ENCODE measurements around the gene GPRIN2.

Gene GPRIN2

DNA sequence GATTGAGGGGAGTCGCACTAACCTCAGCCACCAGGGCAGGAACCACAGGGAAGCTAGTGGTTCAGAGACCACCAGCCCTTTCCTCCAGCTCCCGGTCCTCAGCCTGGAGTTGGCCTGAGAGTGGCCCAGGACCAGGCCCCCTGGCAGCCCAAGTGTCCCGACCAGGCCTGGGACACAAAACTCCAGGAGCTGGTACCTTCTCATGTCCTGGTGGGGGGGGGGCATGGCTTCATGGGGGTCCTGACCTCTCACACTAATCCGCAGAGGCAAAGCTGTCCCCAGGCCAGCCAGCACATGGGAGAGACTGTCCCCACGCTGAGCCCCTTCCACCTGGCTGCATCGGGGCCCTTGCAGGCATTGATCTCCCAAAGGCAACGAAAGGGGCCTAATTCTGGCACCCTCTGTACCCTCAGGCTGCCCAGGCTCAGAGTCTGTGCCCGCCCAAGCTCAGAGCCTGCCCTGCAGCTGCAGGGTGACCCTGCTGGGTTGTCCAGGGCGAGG lies 28.2 kb downstream of the GPRIN2 start:
- in situ Hi-C loops (cut with HindIII; ENCODE audit: low pct_ligation_motif_present, low pct_unique_long_range_greater_than_20kb, low sequenced_read_pairs): loop anchor here (25.0 kb wide), 1 partner anchor 909 kb away; no protein-coding TSS in a partner anchor
- DNase-seq: no peak

- in situ Hi-C loops (cut with HindIII; ENCODE audit: low pct_ligation_motif_present, low pct_unique_long_range_greater_than_20kb, low sequenced_read_pairs): loop anchor here (25.0 kb wide), 1 partner anchor 910 kb away; no protein-coding TSS in a partner anchor
- no peak for DNase-seq
These were observed 29.1 kb downstream of the GPRIN2 start for GRCh38 chr10:46527241-46527811.

DNA sequence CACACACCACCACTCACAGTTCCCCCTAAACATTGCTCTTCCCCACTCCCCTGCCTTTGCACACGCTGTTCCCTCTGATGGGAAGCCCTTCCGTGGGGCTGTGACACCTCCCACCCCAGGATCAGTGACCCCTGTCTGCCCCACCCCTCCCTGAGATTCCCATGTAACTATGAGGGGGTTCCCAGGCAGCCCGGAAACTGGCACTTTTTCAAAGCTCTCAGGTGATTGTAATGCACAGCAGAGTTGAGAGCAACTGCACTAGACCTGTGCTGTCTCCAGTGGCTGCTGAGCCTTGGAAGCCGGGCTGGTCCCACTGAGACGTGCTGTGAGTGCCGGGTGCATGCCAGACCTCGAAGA lies 29.8 kb downstream of the GPRIN2 start:
- DNase-seq: peak; percentile 49
- in situ Hi-C loops (cut with HindIII; ENCODE audit: low pct_ligation_motif_present, low pct_unique_long_range_greater_than_20kb, low sequenced_read_pairs): loop anchor here (25.0 kb wide), 1 partner anchor 911 kb away; no protein-coding TSS in a partner anchor

- in situ Hi-C loops (cut with HindIII; ENCODE audit: low pct_ligation_motif_present, low pct_unique_long_range_greater_than_20kb, low sequenced_read_pairs): loop anchor here (25.0 kb wide), 1 partner anchor 911 kb away; no protein-coding TSS in a partner anchor
- DNase-seq: no peak
These were observed 30.4 kb downstream of the GPRIN2 start for GRCh38 chr10:46525824-46526681.

- peak; percentile 79 for DNase-seq
- in situ Hi-C loops (cut with HindIII; ENCODE audit: low pct_ligation_motif_present, low pct_unique_long_range_greater_than_20kb, low sequenced_read_pairs): loop anchor here (25.0 kb wide), 1 partner anchor 912 kb away; no protein-coding TSS in a partner anchor
These were observed 31.2 kb downstream of the GPRIN2 start for GRCh38 chr10:46525177-46525823.

DNA sequence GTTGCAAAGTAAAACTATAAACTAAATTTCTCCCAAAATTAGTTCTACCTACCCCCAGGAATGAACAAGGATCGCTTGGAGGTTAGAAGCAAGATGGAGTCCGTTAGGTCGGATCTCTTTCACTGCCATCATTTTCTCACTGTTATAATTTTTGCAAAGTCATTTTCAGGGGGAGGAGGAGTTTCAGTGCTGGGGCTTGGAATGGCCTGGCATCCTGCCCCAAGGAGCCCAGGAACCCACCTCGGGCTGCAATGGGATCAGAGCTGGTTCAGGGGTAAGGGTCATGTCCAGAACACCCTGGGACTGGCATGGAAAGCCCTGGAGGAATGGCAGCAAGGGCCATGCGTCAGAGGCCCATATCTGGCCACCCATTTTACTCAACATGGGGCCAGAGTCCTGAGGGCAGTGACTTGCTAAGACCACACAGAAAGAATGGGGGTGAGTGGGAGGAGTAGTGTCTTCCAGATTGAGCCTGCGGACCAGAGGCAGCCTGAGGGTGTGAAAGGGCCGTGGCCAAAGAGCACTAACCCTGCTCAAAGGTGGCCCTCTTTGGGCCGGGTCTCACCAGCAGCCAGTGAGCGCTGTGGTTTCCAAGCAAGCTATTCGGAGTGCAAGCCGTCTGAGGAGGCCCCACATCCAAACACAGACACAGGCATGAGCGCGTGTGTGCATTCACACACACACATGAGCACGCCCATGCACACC lies 31.8 kb downstream of the GPRIN2 start:
- DNase-seq: peak; percentile 28
- in situ Hi-C loops (cut with HindIII; ENCODE audit: low pct_ligation_motif_present, low pct_unique_long_range_greater_than_20kb, low sequenced_read_pairs): loop anchor here (25.0 kb wide), 1 partner anchor 913 kb away; no protein-coding TSS in a partner anchor

- in situ Hi-C loops (cut with HindIII; ENCODE audit: low pct_ligation_motif_present, low pct_unique_long_range_greater_than_20kb, low sequenced_read_pairs): no loop called here
These were observed 32.4 kb downstream of the GPRIN2 start for GRCh38 chr10:46523962-46524471.

GRCh38 chr10:46523119-46523961 lies 33.1 kb downstream of the GPRIN2 start:
- in situ Hi-C loops (cut with HindIII; ENCODE audit: low pct_ligation_motif_present, low pct_unique_long_range_greater_than_20kb, low sequenced_read_pairs): no loop called here
- no peak for DNase-seq

More at GRCh38 chr10:46523962-46524471, 32.4 kb downstream of the GPRIN2 start:
- no peak for DNase-seq

GRCh38 chr10:46522295-46523118 lies 34.0 kb downstream of the GPRIN2 start:
- DNase-seq: no peak
- in situ Hi-C loops (cut with HindIII; ENCODE audit: low pct_ligation_motif_present, low pct_unique_long_range_greater_than_20kb, low sequenced_read_pairs): no loop called here

- in situ Hi-C loops (cut with HindIII; ENCODE audit: low pct_ligation_motif_present, low pct_unique_long_range_greater_than_20kb, low sequenced_read_pairs): no loop called here
- DNase-seq: no peak
These were observed 35.5 kb downstream of the GPRIN2 start for GRCh38 chr10:46520941-46521340.

DNA sequence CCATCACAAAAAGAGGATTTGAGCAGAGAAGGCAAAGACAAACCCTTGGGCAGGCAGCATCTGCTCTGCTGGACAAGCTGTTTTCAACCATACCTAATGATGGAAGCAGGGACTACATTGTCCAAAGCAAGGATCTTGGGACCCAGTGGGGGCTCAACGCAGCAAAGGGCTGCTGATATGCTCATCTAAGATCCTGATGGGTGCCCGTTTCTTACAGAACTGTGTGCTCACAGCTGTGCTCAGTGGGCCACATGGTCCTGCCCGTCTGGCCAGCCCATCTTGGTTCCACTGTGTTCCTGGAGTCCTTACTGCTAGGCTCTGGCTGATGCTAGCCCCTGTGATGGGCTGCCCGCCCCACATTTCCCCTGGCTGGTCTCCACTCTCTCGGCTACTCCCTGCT lies 36.1 kb downstream of the GPRIN2 start:
- in situ Hi-C loops (cut with HindIII; ENCODE audit: low pct_ligation_motif_present, low pct_unique_long_range_greater_than_20kb, low sequenced_read_pairs): no loop called here
- no peak for DNase-seq

GRCh38 chr10:46518028-46518725 lies 38.3 kb downstream of the GPRIN2 start:
- in situ Hi-C loops (cut with HindIII; ENCODE audit: low pct_ligation_motif_present, low pct_unique_long_range_greater_than_20kb, low sequenced_read_pairs): no loop called here
- no peak for DNase-seq

- in situ Hi-C loops (cut with HindIII; ENCODE audit: low pct_ligation_motif_present, low pct_unique_long_range_greater_than_20kb, low sequenced_read_pairs): no loop called here
- no peak for DNase-seq
These were observed 38.9 kb downstream of the GPRIN2 start for GRCh38 chr10:46517541-46517940.

DNA sequence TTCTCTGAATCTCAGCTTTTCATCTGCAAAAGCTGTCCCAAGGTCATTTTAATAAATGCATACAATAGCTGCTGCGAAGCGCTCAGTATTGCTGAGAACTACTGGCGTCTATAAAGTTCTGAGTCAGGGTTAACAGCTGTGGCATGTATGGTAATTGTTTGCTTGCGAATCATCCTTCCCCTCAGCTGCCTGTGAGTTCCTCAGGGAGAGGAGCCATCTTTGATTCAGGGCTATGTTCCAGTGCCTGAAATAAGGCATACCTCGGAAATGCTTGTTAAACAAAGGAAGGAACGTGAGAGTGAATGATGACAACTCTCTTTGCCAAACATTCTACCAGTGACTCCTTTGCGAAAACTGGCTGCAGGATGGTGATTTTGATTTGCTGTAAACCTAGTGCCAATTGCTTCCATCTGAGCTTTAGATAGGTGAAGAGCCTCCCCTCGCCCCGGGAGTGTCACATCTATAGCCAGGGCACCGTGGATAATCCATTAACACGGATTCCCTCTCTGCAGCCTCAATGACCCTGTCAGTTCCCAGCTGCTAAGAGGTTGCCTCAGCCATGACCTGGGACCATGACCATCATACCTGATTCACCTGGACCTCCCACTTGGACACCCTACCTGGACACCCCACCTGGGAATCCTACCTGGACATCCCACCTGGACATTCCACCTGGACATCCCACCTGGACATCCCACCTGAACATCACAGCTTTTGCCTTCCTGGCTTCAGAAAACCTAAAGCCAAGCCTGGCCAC lies 39.6 kb downstream of the GPRIN2 start:
- in situ Hi-C loops (cut with HindIII; ENCODE audit: low pct_ligation_motif_present, low pct_unique_long_range_greater_than_20kb, low sequenced_read_pairs): no loop called here
- DNase-seq: peak; percentile 58

DNA sequence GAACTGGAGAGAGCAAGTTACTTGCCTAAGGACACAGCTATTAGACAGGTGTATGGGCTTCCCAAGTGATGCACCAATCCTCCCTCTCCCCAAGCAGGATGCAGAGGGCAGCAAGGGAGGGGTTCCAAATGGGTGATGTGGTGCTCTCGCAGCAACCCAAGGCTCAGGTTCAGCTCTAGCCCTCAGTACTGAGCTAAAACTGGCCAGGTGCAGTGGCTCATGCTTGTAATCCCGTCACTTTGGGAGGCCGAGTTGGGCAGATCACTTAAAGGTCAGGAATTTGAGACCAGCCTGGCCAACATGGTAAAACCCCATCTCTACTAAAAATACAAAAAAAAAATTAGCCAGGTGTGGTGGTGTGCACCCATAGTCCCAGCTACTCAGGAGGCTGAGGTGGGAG lies 40.7 kb downstream of the GPRIN2 start:
- in situ Hi-C loops (cut with HindIII; ENCODE audit: low pct_ligation_motif_present, low pct_unique_long_range_greater_than_20kb, low sequenced_read_pairs): no loop called here

GRCh38 chr10:46515366-46515765 lies 41.1 kb downstream of the GPRIN2 start:
- no peak for DNase-seq
- in situ Hi-C loops (cut with HindIII; ENCODE audit: low pct_ligation_motif_present, low pct_unique_long_range_greater_than_20kb, low sequenced_read_pairs): no loop called here

More for the DNA sequence above, 40.7 kb downstream of the GPRIN2 start:
- DNase-seq: no peak

Measured in ACHN (cell line).